ENCODE data around the gene DCHS1. TPM values are rescaled to one million over a fixed set of nuclear protein-coding genes. Genes with fewer than 3 reads are reported as not detected.
A peak's percentile ranks its signal among the peaks of the same experiment; 100 is the strongest.
"Not testable (repeated sequence)": the region's sequence is repeated elsewhere in the genome, so short reads cannot be mapped to it uniquely, and the experiment has no call there.

DCHS1 gene, protein sequence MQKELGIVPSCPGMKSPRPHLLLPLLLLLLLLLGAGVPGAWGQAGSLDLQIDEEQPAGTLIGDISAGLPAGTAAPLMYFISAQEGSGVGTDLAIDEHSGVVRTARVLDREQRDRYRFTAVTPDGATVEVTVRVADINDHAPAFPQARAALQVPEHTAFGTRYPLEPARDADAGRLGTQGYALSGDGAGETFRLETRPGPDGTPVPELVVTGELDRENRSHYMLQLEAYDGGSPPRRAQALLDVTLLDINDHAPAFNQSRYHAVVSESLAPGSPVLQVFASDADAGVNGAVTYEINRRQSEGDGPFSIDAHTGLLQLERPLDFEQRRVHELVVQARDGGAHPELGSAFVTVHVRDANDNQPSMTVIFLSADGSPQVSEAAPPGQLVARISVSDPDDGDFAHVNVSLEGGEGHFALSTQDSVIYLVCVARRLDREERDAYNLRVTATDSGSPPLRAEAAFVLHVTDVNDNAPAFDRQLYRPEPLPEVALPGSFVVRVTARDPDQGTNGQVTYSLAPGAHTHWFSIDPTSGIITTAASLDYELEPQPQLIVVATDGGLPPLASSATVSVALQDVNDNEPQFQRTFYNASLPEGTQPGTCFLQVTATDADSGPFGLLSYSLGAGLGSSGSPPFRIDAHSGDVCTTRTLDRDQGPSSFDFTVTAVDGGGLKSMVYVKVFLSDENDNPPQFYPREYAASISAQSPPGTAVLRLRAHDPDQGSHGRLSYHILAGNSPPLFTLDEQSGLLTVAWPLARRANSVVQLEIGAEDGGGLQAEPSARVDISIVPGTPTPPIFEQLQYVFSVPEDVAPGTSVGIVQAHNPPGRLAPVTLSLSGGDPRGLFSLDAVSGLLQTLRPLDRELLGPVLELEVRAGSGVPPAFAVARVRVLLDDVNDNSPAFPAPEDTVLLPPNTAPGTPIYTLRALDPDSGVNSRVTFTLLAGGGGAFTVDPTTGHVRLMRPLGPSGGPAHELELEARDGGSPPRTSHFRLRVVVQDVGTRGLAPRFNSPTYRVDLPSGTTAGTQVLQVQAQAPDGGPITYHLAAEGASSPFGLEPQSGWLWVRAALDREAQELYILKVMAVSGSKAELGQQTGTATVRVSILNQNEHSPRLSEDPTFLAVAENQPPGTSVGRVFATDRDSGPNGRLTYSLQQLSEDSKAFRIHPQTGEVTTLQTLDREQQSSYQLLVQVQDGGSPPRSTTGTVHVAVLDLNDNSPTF (N-terminal part only)
- 1.2 and 1.8 TPM in 2 replicates for total RNA-seq

DNA sequence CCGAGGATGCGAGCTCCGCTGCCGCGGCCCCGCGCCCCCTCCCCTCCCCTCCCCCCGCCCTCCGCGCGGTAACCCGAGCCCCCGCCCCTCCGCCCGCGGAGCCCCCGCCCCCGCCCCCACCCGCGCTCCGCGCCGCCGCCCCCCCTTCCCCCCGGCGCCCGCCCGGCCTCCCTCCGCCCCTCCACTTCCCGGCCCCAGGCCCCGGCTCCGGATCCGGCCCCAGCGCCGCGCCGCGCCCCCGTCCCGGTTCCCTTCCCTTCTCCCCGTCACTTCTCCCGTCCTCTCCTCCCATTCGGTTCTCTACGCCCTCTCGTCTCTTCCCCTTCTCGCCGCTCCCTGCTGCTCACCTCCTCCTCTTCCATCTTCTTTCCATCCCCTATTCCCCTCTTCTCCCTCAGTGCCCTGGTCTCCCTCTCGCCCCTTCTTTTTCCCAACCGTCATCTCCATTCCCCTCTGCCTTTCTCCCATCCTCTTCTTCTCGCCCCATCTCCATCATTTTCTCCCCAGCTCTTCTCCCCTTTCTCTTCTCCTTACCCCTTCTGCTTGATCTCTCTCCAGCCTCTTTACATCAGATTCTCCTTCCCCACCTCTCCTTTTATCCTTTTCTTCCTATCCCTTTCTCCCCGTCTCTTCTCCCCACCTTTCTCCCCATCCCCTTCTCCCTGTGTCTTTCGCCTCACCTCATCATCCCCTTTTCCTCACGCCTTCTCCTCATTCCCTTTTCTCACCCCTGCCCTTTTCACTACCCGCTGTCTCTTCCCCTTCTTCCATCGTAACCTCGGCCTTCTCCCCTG is at the start of gene DCHS1:
Gene DCHS1 (minus strand): TSS at position 20 of the 794 bp plus-strand sequence. CDS start 14,196 bp downstream, outside the sequence.
- no peak within 1 kb of the TSS for H3K4me3 ChIP-seq (ENCODE audit: low read depth, low read length)
- no peak for DNase-seq (ENCODE audit: low read depth)
- TF ChIP-seq, protein P1, sequence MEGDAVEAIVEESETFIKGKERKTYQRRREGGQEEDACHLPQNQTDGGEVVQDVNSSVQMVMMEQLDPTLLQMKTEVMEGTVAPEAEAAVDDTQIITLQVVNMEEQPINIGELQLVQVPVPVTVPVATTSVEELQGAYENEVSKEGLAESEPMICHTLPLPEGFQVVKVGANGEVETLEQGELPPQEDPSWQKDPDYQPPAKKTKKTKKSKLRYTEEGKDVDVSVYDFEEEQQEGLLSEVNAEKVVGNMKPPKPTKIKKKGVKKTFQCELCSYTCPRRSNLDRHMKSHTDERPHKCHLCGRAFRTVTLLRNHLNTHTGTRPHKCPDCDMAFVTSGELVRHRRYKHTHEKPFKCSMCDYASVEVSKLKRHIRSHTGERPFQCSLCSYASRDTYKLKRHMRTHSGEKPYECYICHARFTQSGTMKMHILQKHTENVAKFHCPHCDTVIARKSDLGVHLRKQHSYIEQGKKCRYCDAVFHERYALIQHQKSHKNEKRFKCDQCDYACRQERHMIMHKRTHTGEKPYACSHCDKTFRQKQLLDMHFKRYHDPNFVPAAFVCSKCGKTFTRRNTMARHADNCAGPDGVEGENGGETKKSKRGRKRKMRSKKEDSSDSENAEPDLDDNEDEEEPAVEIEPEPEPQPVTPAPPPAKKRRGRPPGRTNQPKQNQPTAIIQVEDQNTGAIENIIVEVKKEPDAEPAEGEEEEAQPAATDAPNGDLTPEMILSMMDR (conservative IDR thresholded peaks at IDR 0.05; ENCODE audit: low read depth, low read length) = no peak

DNA sequence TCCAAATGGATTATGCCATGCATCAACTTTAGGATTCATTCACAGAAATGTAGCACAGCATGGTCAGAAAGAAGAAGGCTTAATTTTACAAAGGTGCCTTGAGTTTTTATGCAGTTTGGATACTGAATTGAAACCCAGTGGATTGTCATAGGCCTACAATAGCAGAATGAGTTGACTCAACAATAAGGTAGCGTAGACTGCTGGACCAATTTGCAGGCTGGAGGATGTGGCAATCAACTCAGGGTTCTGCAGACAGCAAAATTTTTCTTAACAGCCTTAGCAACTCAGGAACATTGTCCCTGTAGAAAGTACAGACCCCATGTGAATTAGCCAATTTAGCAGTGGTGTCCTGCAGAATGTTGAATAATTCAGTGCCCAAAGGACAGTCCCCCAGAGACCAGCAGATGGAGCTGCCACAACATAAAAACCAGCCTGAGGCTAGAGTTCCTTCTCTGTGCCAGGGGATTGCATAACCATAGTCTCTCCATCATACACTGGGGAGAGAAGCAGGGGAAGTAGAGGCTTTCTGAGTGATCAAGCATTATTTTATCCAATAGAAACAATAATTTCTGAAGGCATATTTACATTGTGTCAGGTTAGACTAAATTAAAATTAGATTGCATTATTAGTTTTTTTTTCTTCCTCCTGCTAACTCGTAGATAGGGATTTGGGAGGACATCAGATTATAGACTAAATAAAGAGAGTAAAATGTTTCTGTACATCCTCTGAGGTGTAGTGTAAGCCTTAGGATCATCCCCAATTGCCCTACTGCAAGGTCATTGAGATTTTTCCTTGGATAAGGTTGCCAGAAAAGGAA is 47.8 kb upstream of the DCHS1 start:
- H3K4me3 ChIP-seq (ENCODE audit: low read depth, low read length) = no peak overlapping the region
- no peak for DNase-seq (ENCODE audit: low read depth)
- TF ChIP-seq, protein P1 (conservative IDR thresholded peaks at IDR 0.05; ENCODE audit: low read depth, low read length) = peak; percentile 85

DNA sequence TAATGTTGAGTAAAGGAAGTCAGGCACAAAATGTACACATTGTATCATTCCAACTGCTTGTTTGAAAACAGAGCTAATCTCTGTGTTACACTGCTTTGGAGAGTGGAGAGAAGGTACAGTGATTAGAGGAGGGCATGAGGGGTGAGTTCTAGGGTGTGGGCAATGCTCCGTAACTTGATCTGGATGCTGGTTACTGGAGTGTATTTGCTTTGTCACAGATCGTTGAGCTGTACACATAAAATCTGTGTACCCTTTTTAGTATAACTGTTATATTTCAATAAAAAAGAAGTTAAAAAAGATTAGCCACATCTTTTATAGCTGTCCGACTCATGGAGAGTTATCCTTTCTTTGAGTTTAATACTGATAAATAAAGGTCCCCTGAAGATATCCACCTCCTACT is 46.3 kb upstream of the DCHS1 start:
- H3K4me3 ChIP-seq (ENCODE audit: low read depth, low read length); DNase-seq (ENCODE audit: low read depth): not testable (repeated sequence)

DNA sequence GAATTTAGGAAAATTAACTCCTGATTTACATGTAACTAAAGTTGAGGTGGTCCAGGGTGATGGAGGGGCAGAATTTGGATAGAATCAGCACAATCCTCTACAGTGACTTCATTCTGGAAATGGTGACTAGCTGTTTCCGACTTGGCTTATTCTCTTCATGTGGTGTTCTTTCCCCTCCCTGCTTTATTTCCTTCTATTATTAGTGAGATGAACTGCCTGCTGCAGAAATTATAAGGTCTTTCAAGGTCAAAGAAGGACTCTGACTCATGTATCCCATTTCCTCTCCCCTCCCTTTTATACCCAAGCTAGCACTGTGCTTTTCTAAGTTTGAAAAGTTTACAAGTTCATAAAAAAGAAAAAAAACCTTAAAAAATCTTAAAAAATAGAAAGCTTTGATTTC is 39.8 kb upstream of the DCHS1 start:
- no peak for DNase-seq (ENCODE audit: low read depth)
- no peak overlapping the region for H3K4me3 ChIP-seq (ENCODE audit: low read depth, low read length)
- TF ChIP-seq, protein P1 (conservative IDR thresholded peaks at IDR 0.05; ENCODE audit: low read depth, low read length) = no peak

DNA sequence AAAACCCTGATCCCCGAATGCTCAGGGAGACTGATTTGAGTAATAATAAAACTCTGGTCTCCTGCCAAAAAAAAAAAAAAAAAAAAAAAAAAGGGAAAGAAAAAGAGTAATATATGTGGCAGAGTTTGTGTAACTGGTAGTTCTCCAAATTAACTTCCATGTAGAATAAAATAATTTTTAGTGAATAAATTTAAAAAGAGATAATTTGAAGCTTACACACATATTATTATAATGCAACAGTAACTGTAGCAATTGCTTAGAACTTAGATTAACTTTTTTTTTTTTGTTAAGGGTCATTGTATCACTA is 38.6 kb upstream of the DCHS1 start:
- TF ChIP-seq, protein P1 (conservative IDR thresholded peaks at IDR 0.05; ENCODE audit: low read depth, low read length) = no peak
- no peak overlapping the region for H3K4me3 ChIP-seq (ENCODE audit: low read depth, low read length)
- DNase-seq (ENCODE audit: low read depth) = no peak

DNA sequence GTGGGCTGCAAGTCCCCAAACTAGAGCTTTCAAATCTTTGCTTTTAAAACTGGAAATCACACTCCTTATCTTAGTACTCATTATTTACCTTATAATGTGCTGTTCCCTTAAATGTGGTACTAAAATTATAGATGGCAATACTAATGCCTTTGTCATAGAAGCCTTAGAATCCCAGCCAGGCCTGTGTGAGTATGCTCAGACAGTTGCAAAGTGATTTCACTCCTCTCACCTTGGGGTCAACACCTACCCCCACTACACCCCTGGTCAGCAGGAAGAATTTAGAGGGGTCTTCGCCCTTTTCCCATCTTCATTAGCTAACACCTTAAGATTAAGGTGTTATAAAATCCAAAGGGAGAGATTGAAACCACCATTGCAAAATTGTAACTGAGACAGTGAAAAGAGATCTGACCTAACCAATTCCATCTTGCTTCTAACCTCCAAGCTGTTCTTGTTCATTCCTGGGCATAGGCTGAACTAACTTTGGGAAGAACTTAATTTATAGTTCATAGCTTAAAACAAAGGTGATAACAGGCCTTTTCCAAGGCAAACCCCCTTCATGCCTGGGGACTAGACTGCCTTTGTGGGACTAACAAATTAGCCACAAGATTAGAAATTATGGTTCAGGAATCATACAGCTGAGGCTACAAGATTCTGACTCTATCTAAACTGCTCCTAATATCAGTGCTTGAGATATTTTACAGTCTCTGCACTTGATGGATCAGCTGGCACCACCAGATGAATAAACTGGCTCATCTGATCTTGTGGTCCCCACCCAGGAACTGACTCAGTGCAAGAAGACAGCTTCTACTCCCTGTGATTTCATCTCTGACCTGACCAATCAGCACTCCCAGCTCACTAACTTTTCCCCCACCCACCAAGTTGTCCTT is 38.0 kb upstream of the DCHS1 start:
- peak; percentile 69 for DNase-seq (ENCODE audit: low read depth)
- TF ChIP-seq, protein P1 (conservative IDR thresholded peaks at IDR 0.05; ENCODE audit: low read depth, low read length) = no peak
- H3K4me3 ChIP-seq (ENCODE audit: low read depth, low read length) = no peak overlapping the region

All from epithelial cell of proximal tubule (primary cell).